Kidney (tissue), 14 donors: ENCODE results near the gene ROBO3. TPM values are rescaled to one million over a fixed set of nuclear protein-coding genes. Genes with fewer than 3 reads are reported as not detected.

Experiments
- DNase-seq, 5 donors: peaks; one replicate each; pipeline ENCODE4 v3.0.0-alpha.2; 2013 to 2020
- FAIRE-seq: peaks from 2 replicates; lab custom pipeline; 2012; peaks lifted over from hg19 to GRCh38; lab: Jason Lieb, UNC
- H3K27ac ChIP-seq, 2 donors: one replicate each; pipeline ENCODE4 v1.7.0; 2013; ENCODE audit warnings: low read depth in 2 of 2, low read length in 2 of 2, inconsistent platforms in 1 of 2
- H3K27me3 ChIP-seq: one replicate; pipeline ENCODE4 v1.7.1; 2013; ENCODE audit warnings: low read length, inconsistent platforms; ENCODE audit not compliant: control insufficient read depth, insufficient read depth
- H3K36me3 ChIP-seq, 3 donors: one replicate each; pipeline versions ENCODE4 v1.7.0 to v1.7.1; 2013; ENCODE audit warnings: low read length in 3 of 3, control low read depth in 1 of 3, inconsistent platforms in 1 of 3; ENCODE audit not compliant: insufficient read depth in 3 of 3, control insufficient read depth in 2 of 3
- H3K4me1 ChIP-seq, 3 donors: one replicate each; pipeline versions ENCODE4 v1.7.0 to v1.7.1; 2013; ENCODE audit warnings: low read length in 3 of 3, inconsistent platforms in 1 of 3, low read depth in 1 of 3; ENCODE audit not compliant: control insufficient read depth in 2 of 3, insufficient read depth in 2 of 3
- H3K4me3 ChIP-seq, 3 donors: one replicate each; pipeline versions ENCODE4 v1.7.0 to v1.8.1; 2013; ENCODE audit warnings: low read length in 3 of 3, control low read depth in 1 of 3, inconsistent platforms in 1 of 3
- H3K9ac ChIP-seq, 3 donors: one replicate each; pipeline versions ENCODE4 v1.7.0 to v1.7.1; 2013; ENCODE audit warnings: low read length in 3 of 3, control low read depth in 1 of 3, inconsistent platforms in 1 of 3
- H3K9me3 ChIP-seq, 3 donors: one replicate each; pipeline versions ENCODE4 v1.7.0 to v1.7.1; 2013; ENCODE audit warnings: low read length in 3 of 3, control low read depth in 1 of 3, inconsistent platforms in 1 of 3; ENCODE audit not compliant: control insufficient read depth in 2 of 3, insufficient read depth in 1 of 3
- intact Hi-C: fragments of 100-400 bp; cut with DNase I; formaldehyde crosslinking; loops from one replicate; pipeline ENCODE4 v1.11.1; 2022
- polyA plus RNA-seq: library from polyadenylated mRNA; stranded (reverse); fragments of 350-450 nt; fragmentation: Illumina TruSeq; extraction: RNeasy Lipid Tissue Mini Kit (QIAGEN cat#74804); gene quantifications from one replicate; pipeline ENCODE4 v1.2.3, GENCODE V29; 2014; ENCODE audit warnings: low read depth, low replicate concordance; ENCODE audit not compliant: insufficient read depth
- total RNA-seq: library from RNA; stranded (reverse); fragmentation: NEBNext Ultra II Directional; extraction: Animal tissue kit (Norgen Biotek cat#: 25700); gene quantifications from one replicate; pipeline ENCODE4 v1.2.1, GENCODE V29; 2021
- TF ChIP-seq, protein P1 (sequence below): IDR thresholded peaks from 3 replicates; pipeline ENCODE4 v1.5.1; 2012; ENCODE audit warnings: mild to moderate bottlenecking, moderate library complexity, borderline replicate concordance; ENCODE audit not compliant: insufficient read depth; ENCODE audit errors: extremely low read depth
- donor health status: control.
- donor health status: control.
- donor health status: control.
- donor health status: control.
- donor health status: control.
- donor health status: DM: yes; HTN: yes; CAD: no.
- donor health status: Normal renal cell carcinoma (clear cell type).

The ROBO3 gene
- total and polyA plus RNA-seq, 2 donors from 2014 or later = 8.7 to 12.3 TPM

- DNase-seq = no peak
- Histone ChIP-seq H3K9me3 (no peaks in the 10 kb centered on the region), H3K4me1 (no peaks in the 10 kb centered on the region), H3K27me3 (no peaks in the 10 kb centered on the region), H3K4me3 (no peak overlapping the region), H3K36me3 (no peaks in the 10 kb centered on the region), H3K9ac (no peak overlapping the region), H3K27ac (no peak overlapping the region)
- TF ChIP-seq, protein P1, sequence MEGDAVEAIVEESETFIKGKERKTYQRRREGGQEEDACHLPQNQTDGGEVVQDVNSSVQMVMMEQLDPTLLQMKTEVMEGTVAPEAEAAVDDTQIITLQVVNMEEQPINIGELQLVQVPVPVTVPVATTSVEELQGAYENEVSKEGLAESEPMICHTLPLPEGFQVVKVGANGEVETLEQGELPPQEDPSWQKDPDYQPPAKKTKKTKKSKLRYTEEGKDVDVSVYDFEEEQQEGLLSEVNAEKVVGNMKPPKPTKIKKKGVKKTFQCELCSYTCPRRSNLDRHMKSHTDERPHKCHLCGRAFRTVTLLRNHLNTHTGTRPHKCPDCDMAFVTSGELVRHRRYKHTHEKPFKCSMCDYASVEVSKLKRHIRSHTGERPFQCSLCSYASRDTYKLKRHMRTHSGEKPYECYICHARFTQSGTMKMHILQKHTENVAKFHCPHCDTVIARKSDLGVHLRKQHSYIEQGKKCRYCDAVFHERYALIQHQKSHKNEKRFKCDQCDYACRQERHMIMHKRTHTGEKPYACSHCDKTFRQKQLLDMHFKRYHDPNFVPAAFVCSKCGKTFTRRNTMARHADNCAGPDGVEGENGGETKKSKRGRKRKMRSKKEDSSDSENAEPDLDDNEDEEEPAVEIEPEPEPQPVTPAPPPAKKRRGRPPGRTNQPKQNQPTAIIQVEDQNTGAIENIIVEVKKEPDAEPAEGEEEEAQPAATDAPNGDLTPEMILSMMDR = no peak
- intact Hi-C loops = no loop called here
- no peak for FAIRE-seq
Observed at GRCh38 chr11:124915541-124916369, 50.5 kb downstream of the ROBO3 start.

- no peaks in the 10 kb centered on the region for H3K9me3 ChIP-seq
- TF ChIP-seq, protein P1 = no peak
- no peak overlapping the region for H3K9ac ChIP-seq
- H3K4me1 ChIP-seq = peaks cover 0 to under 1% (median 0%) of the 10 kb centered on the region in 3 donors
- H3K27ac ChIP-seq = no peak overlapping the region
- H3K36me3 ChIP-seq = no peaks in the 10 kb centered on the region
- no peak overlapping the region for H3K4me3 ChIP-seq
- no peaks in the 10 kb centered on the region for H3K27me3 ChIP-seq
- DNase-seq (no peak), FAIRE-seq (no peak)
- intact Hi-C loops = no loop called here
Observed at GRCh38 chr11:124916370-124916710, 51.1 kb downstream of the ROBO3 start.

GRCh38 chr11:124917115-124917637 is 51.9 kb downstream of the ROBO3 start:
- no peak for DNase-seq
- intact Hi-C loops = no loop called here
- TF ChIP-seq, protein P1 = no peak
- Histone ChIP-seq H3K36me3 (no peaks in the 10 kb centered on the region), H3K27ac (no peak overlapping the region), H3K27me3 (no peaks in the 10 kb centered on the region), H3K9me3 (no peaks in the 10 kb centered on the region), H3K9ac (no peak overlapping the region), H3K4me3 (no peak overlapping the region), H3K4me1 (peaks cover 0 to 4% (median 0%) of the 10 kb centered on the region in 3 donors)
- FAIRE-seq = no peak
